ENCODE data around the gene RPS6KA3.

- TF ChIP-seq, protein P1, sequence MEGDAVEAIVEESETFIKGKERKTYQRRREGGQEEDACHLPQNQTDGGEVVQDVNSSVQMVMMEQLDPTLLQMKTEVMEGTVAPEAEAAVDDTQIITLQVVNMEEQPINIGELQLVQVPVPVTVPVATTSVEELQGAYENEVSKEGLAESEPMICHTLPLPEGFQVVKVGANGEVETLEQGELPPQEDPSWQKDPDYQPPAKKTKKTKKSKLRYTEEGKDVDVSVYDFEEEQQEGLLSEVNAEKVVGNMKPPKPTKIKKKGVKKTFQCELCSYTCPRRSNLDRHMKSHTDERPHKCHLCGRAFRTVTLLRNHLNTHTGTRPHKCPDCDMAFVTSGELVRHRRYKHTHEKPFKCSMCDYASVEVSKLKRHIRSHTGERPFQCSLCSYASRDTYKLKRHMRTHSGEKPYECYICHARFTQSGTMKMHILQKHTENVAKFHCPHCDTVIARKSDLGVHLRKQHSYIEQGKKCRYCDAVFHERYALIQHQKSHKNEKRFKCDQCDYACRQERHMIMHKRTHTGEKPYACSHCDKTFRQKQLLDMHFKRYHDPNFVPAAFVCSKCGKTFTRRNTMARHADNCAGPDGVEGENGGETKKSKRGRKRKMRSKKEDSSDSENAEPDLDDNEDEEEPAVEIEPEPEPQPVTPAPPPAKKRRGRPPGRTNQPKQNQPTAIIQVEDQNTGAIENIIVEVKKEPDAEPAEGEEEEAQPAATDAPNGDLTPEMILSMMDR (IDR thresholded peaks at IDR 0.05), result no peak
- TF ChIP-seq POLR2A (IDR thresholded peaks at IDR 0.05), result no peak
These were observed 33.4 kb downstream of the RPS6KA3 start for GRCh38 chrX:20233336-20233735.

Measured in thyroid gland (tissue), 4 donors.